Measurements from ENCODE around the gene PLCB4.

Gene PLCB4

DNA sequence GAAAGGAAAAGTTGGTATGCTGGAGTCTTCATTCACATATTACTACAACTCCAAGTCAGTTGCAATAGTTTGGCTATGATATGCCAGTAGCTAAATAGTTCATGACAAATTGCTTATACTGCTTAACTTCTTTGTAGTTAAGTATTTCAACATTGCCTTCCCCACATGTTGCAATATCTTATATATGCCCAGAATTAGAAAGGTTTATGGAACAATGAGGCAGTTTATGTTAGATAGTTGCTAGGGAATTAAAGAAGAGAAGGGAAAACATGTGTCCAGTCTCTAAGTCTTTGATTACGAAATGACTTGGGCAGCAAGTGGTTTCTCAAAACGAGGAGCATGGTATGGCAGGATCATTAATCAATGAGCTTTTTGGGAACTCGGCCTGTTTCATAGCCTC is 145.8 kb downstream of the PLCB4 start:
- no peak for ATAC-seq
- Mint-ChIP-seq H3K27ac (no peak overlapping the region), H3K4me3 (no peak overlapping the region), H3K36me3 (no peaks in the 10 kb centered on the region), H3K9me3 (peaks cover 3% of the 10 kb centered on the region), H3K4me1 (no peaks in the 10 kb centered on the region), H3K27me3 (no peaks in the 10 kb centered on the region)

GRCh38 chr20:9215539-9215938 is 146.7 kb downstream of the PLCB4 start:
- ATAC-seq: no peak
- H3K4me3 Mint-ChIP-seq: no peak overlapping the region
- no peaks in the 10 kb centered on the region for H3K36me3 Mint-ChIP-seq
- H3K27me3 Mint-ChIP-seq: no peaks in the 10 kb centered on the region
- H3K4me1 Mint-ChIP-seq: no peaks in the 10 kb centered on the region
- no peak overlapping the region for H3K27ac Mint-ChIP-seq
- H3K9me3 Mint-ChIP-seq: peaks cover 3% of the 10 kb centered on the region

DNA sequence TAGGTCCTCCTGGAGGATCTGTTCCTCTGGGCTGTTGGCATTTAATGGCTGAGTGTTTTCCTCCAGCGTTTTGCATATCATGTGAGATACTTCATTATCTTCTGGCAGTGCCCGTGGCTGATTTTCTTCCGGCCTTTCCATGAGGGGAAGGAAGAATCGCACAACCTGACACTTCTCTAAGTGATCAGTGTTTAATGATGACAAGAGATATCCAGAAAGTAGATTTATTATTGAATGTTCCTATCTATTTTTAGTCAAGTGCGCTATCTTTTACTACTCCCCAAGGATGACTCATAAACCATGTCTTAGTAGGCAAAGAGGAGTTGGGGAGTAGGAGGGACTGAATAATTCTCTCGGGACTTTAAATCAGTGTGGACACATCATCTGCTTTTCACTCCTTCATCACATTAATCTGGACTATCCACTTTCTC is 149.7 kb downstream of the PLCB4 start:
- H3K27ac Mint-ChIP-seq: no peak overlapping the region
- H3K4me1 Mint-ChIP-seq: no peaks in the 10 kb centered on the region
- no peak for ATAC-seq
- H3K4me3 Mint-ChIP-seq: no peak overlapping the region
- H3K36me3 Mint-ChIP-seq: no peaks in the 10 kb centered on the region
- no peaks in the 10 kb centered on the region for H3K27me3 Mint-ChIP-seq
- peaks cover 3% of the 10 kb centered on the region for H3K9me3 Mint-ChIP-seq

DNA sequence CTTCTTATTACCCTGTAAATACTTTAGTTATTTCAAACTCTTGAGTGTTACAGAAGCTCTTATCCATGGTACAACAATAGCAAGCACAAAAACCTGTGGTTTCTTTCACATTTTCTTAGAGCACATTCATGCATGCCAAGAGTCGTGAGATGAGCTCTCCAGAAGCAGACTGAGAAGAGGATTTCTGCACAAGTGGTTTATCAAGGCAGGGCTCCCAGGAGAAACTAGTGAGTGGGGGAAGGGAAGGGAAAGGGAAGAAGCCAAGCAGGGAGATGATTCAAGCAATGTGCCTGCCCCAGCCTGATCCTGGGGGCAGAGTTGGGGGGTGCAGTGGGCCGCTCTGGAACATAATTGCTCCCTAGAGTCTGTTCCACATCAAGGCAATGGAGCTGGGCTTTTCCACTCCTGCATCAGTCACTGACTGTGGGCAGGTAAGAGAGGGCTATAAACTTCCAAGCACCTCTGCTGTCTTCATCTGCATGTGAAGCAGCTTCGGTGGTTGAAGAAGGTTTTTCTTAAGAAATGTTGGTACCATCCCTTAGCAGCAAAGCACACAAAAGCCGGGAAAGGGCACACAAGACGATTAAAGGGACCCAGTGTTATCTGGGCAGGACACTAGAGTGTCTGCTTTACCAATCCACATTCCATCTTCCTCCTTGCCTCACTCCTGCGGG is 152.1 kb downstream of the PLCB4 start:
- Mint-ChIP-seq H3K4me3 (no peak overlapping the region), H3K27me3 (no peaks in the 10 kb centered on the region), H3K4me1 (no peaks in the 10 kb centered on the region), H3K36me3 (no peaks in the 10 kb centered on the region), H3K9me3 (peaks cover 3% of the 10 kb centered on the region), H3K27ac (no peak overlapping the region)
- ATAC-seq: no peak

DNA sequence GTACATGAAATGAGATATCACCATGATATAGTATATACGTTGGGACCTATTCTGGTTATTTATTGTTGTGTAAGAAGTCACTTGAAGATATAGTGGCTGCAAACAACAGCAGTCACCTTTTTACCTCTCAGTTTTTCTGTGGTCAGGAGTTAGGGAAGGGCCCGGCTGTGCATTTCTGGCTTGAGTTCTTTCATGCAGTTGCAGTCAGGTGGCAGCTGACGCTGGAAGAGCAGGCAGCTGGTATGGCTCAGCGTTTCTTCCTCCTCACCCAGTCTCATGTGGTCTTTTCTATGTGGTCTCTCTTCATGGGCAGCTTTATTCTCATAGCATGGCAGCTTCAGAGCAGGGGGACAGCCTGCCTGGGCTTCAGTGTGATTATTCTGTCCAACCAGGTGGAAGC is 154.4 kb downstream of the PLCB4 start:
- no peaks in the 10 kb centered on the region for H3K36me3 Mint-ChIP-seq
- H3K9me3 Mint-ChIP-seq: no peaks in the 10 kb centered on the region
- H3K27me3 Mint-ChIP-seq: no peaks in the 10 kb centered on the region
- H3K4me3 Mint-ChIP-seq: no peak overlapping the region
- ATAC-seq: no peak
- no peak overlapping the region for H3K27ac Mint-ChIP-seq
- no peaks in the 10 kb centered on the region for H3K4me1 Mint-ChIP-seq

DNA sequence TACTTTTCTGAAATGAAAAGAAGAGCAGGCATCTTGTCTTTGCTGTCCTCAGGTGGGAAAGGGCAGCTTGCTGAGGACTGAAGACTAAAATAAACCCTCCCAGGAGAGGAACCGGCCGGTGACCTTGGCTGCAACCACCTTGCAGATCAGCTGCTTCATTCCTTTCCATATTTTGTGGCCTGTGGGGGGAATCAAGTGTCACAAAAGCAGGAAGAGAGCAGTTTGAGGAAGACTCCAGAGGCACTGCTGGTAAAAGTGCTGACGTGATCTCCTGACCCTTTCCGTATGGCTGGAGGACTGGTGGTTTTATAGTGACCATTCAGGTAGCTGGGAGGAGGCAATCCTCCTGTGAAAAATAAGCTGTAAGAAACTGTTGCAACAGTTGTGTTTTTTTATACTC is 157.0 kb downstream of the PLCB4 start:
- Mint-ChIP-seq H3K4me3 (no peak overlapping the region), H3K27me3 (no peaks in the 10 kb centered on the region)

GRCh38 chr20:9227896-9228615 is 159.2 kb downstream of the PLCB4 start:
- H3K9me3 Mint-ChIP-seq: no peaks in the 10 kb centered on the region
- H3K27ac Mint-ChIP-seq: no peak overlapping the region
- H3K4me1 Mint-ChIP-seq: no peaks in the 10 kb centered on the region
- no peak for ATAC-seq
- no peaks in the 10 kb centered on the region for H3K27me3 Mint-ChIP-seq
- no peaks in the 10 kb centered on the region for H3K36me3 Mint-ChIP-seq
- no peak overlapping the region for H3K4me3 Mint-ChIP-seq

More for the DNA sequence above, 157.0 kb downstream of the PLCB4 start:
- Mint-ChIP-seq H3K36me3 (no peaks in the 10 kb centered on the region), H3K9me3 (no peaks in the 10 kb centered on the region), H3K27ac (no peak overlapping the region), H3K4me1 (no peaks in the 10 kb centered on the region)
- no peak for ATAC-seq

- H3K9me3 Mint-ChIP-seq: no peaks in the 10 kb centered on the region
- no peak overlapping the region for H3K27ac Mint-ChIP-seq
- H3K27me3 Mint-ChIP-seq: no peaks in the 10 kb centered on the region
- no peak overlapping the region for H3K4me3 Mint-ChIP-seq
- no peaks in the 10 kb centered on the region for H3K36me3 Mint-ChIP-seq
- no peaks in the 10 kb centered on the region for H3K4me1 Mint-ChIP-seq
- no peak for ATAC-seq
These were observed 160.0 kb downstream of the PLCB4 start for GRCh38 chr20:9228774-9229450.

GRCh38 chr20:9230406-9230805 is 161.5 kb downstream of the PLCB4 start:
- Mint-ChIP-seq H3K4me1 (no peaks in the 10 kb centered on the region), H3K27ac (no peak overlapping the region), H3K4me3 (no peak overlapping the region), H3K9me3 (no peaks in the 10 kb centered on the region), H3K27me3 (no peaks in the 10 kb centered on the region), H3K36me3 (no peaks in the 10 kb centered on the region)
- no peak for ATAC-seq

- Mint-ChIP-seq H3K27me3 (no peaks in the 10 kb centered on the region), H3K9me3 (no peaks in the 10 kb centered on the region)
These were observed 164.9 kb downstream of the PLCB4 start for GRCh38 chr20:9233804-9234203.

GRCh38 chr20:9235518-9235917 is 166.6 kb downstream of the PLCB4 start:
- H3K4me3 Mint-ChIP-seq: no peak overlapping the region
- no peaks in the 10 kb centered on the region for H3K36me3 Mint-ChIP-seq
- H3K27ac Mint-ChIP-seq: no peak overlapping the region
- no peaks in the 10 kb centered on the region for H3K9me3 Mint-ChIP-seq
- no peak for ATAC-seq
- no peaks in the 10 kb centered on the region for H3K4me1 Mint-ChIP-seq
- no peaks in the 10 kb centered on the region for H3K27me3 Mint-ChIP-seq

More at GRCh38 chr20:9233804-9234203, 164.9 kb downstream of the PLCB4 start:
- Mint-ChIP-seq H3K27ac (no peak overlapping the region), H3K4me1 (no peaks in the 10 kb centered on the region), H3K36me3 (no peaks in the 10 kb centered on the region), H3K4me3 (no peak overlapping the region)
- ATAC-seq: no peak

- no peak for ATAC-seq
These were observed 167.6 kb downstream of the PLCB4 start for GRCh38 chr20:9236458-9236857.

DNA sequence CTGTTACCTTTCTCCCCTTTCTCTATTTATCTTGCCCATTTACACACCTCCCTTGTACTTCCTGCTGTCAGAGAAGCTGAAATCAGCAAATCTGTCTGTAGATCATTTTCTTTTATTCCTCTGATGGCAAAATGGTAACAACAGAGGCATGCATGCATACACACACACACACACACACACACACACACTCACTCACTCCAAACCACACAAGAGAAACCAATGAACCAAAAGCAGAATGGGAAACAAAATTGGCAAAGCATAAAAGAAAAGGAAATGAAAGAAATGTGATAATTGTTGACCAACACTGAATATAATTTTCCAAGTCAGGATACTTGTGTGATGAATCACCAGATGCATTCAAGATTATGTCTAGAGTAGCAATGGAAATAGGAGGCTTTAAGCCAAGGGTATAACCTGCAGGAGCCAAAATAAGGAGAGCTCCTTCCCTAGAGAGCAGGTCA is 172.4 kb downstream of the PLCB4 start:
- ATAC-seq: no peak
- no peaks in the 10 kb centered on the region for H3K27me3 Mint-ChIP-seq
- H3K27ac Mint-ChIP-seq: no peak overlapping the region

More at GRCh38 chr20:9236458-9236857, 167.6 kb downstream of the PLCB4 start:
- H3K36me3 Mint-ChIP-seq: no peaks in the 10 kb centered on the region
- peaks cover 3% of the 10 kb centered on the region for H3K9me3 Mint-ChIP-seq
- H3K27me3 Mint-ChIP-seq: no peaks in the 10 kb centered on the region
- H3K4me1 Mint-ChIP-seq: no peaks in the 10 kb centered on the region
- no peak overlapping the region for H3K27ac Mint-ChIP-seq
- H3K4me3 Mint-ChIP-seq: no peak overlapping the region

DNA sequence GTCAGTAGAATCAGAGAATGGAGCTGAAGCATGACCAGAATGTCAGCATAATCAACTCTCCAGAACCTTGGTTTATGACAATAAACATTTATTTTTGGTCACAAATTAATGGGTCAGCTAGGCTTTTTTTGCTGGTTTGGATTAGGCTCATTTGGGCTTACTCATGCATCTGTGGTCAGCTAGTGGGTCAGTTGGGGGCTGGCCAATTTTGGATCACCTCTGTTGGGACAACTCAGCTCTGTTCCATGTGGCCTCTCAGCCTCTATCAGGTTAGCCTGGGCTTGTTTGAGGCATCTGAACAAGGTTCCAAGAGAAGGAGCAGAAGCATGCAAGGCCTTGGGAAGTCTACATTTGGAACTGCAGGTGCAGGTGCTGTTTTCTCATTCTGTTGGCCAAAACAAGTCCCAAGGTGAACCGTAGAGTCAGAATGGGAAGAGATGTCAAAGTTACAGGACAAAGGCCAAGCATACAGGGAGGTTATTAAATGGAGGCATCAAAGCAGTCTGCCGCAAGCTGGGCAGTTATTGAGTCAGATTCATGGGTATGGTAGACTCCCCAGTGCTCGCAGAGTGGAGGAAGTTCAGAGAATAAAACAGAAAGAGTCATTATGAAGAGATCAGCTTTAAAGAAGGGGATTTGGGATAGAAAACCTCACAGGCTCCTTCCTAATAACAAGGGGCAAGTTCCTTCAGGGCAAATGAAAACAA is 173.0 kb downstream of the PLCB4 start:
- Mint-ChIP-seq H3K9me3 (peaks cover 3% of the 10 kb centered on the region), H3K27me3 (no peaks in the 10 kb centered on the region), H3K4me1 (no peaks in the 10 kb centered on the region), H3K27ac (no peak overlapping the region), H3K4me3 (no peak overlapping the region), H3K36me3 (no peaks in the 10 kb centered on the region)
- no peak for ATAC-seq

More for the DNA sequence above, 172.4 kb downstream of the PLCB4 start:
- H3K9me3 Mint-ChIP-seq: peaks cover 3% of the 10 kb centered on the region
- H3K36me3 Mint-ChIP-seq: no peaks in the 10 kb centered on the region
- no peaks in the 10 kb centered on the region for H3K4me1 Mint-ChIP-seq
- H3K4me3 Mint-ChIP-seq: no peak overlapping the region

- ATAC-seq: no peak
- H3K4me1 Mint-ChIP-seq: no peaks in the 10 kb centered on the region
- H3K4me3 Mint-ChIP-seq: no peak overlapping the region
- no peak overlapping the region for H3K27ac Mint-ChIP-seq
- peaks cover 3% of the 10 kb centered on the region for H3K9me3 Mint-ChIP-seq
- no peaks in the 10 kb centered on the region for H3K36me3 Mint-ChIP-seq
- H3K27me3 Mint-ChIP-seq: no peaks in the 10 kb centered on the region
These were observed 175.1 kb downstream of the PLCB4 start for GRCh38 chr20:9243986-9244385.
